HFF-Myc (cell line): ENCODE measurements around the gene NOP14.

Experiments used
- DNase-seq: peaks from one replicate; pipeline ENCODE4 v3.0.0-alpha.2; 2011; ENCODE audit warnings: low read depth; ENCODE audit errors: extremely low read depth
- H3K4me3 ChIP-seq: replicated peaks from 2 replicates; pipeline ENCODE4 v1.5.1; 2011; ENCODE audit warnings: low read depth, mild to moderate bottlenecking, control low read depth, low read length
- CTCF ChIP-seq: IDR thresholded peaks from 2 replicates; pipeline ENCODE4 v1.5.1; 2012; ENCODE audit warnings: mild to moderate bottlenecking, low read depth, low read length, control low read depth; ENCODE audit errors: missing control alignments

Gene NOP14

GRCh38 chr4:2963175-2963965 is at the start of gene NOP14, which contains the start of gene GRK4:
Gene NOP14, minus strand, starts transcription at chr4:2963406. Its CDS starts 87 bp downstream, at chr4:2963319.
Gene GRK4, plus strand, starts transcription at chr4:2963571. Its CDS starts 500 bp downstream, at chr4:2964071.
- peak; percentile 90 for DNase-seq
- peak; percentile 4 for TF ChIP-seq CTCF
- H3K4me3 ChIP-seq = peak within 1 kb of the TSS; percentile 96

- H3K4me3 ChIP-seq = no peak overlapping the region
- DNase-seq = no peak
- no peak for TF ChIP-seq CTCF
Observed at GRCh38 chr4:3011456-3012220, 48.4 kb upstream of the NOP14 start.

- no peak overlapping the region for H3K4me3 ChIP-seq
- peak; percentile 57 for DNase-seq
- TF ChIP-seq CTCF = no peak
Observed at GRCh38 chr4:3010998-3011397, 47.8 kb upstream of the NOP14 start.

- no peak for DNase-seq
- no peak for TF ChIP-seq CTCF
- no peak overlapping the region for H3K4me3 ChIP-seq
Observed at GRCh38 chr4:3010577-3010976, 47.4 kb upstream of the NOP14 start.

GRCh38 chr4:3009422-3009821 is 46.2 kb upstream of the NOP14 start:
- H3K4me3 ChIP-seq = no peak overlapping the region
- peak; percentile 18 for TF ChIP-seq CTCF
- DNase-seq = no peak

GRCh38 chr4:3007724-3008123 is 44.5 kb upstream of the NOP14 start:
- no peak for TF ChIP-seq CTCF
- DNase-seq = no peak
- H3K4me3 ChIP-seq = no peak overlapping the region
